GM19099 (cell line): ENCODE data around the gene UCN3.

Source experiments
- POLR2A ChIP-seq: IDR thresholded peaks from 3 replicates; pipeline ENCODE4 v1.6.1; 2011; ENCODE audit warnings: low read depth; ENCODE audit not compliant: insufficient read length; ENCODE audit errors: extremely low read depth

UCN3 gene

GRCh38 chr10:5364890-5365338 lies at the start of gene UCN3:
Gene UCN3, plus strand, starts transcription at chr10:5364966. Its CDS starts 8,755 bp downstream, at chr10:5373721.
- no peak for TF ChIP-seq POLR2A

- TF ChIP-seq POLR2A: no peak
Measured at GRCh38 chr10:5317547-5318107, 47.1 kb upstream of the UCN3 start.

GRCh38 chr10:5318148-5318547 lies 46.6 kb upstream of the UCN3 start:
- no peak for TF ChIP-seq POLR2A

GRCh38 chr10:5319863-5320262 lies 44.9 kb upstream of the UCN3 start:
- no peak for TF ChIP-seq POLR2A

GRCh38 chr10:5321273-5321672 lies 43.5 kb upstream of the UCN3 start:
- TF ChIP-seq POLR2A: no peak

GRCh38 chr10:5323446-5323845 lies 41.3 kb upstream of the UCN3 start:
- no peak for TF ChIP-seq POLR2A

- no peak for TF ChIP-seq POLR2A
Measured at GRCh38 chr10:5325076-5325475, 39.7 kb upstream of the UCN3 start.

GRCh38 chr10:5334196-5334880 lies 30.4 kb upstream of the UCN3 start:
- TF ChIP-seq POLR2A: no peak

GRCh38 chr10:5338010-5338409 lies 26.8 kb upstream of the UCN3 start:
- no peak for TF ChIP-seq POLR2A

GRCh38 chr10:5343092-5343491 lies 21.7 kb upstream of the UCN3 start:
- TF ChIP-seq POLR2A: no peak

- no peak for TF ChIP-seq POLR2A
Measured at GRCh38 chr10:5343561-5343960, 21.2 kb upstream of the UCN3 start.

- no peak for TF ChIP-seq POLR2A
Measured at GRCh38 chr10:5343979-5344378, 20.8 kb upstream of the UCN3 start.

- TF ChIP-seq POLR2A: no peak
Measured at GRCh38 chr10:5344746-5345145, 20.0 kb upstream of the UCN3 start.

- no peak for TF ChIP-seq POLR2A
Measured at GRCh38 chr10:5346881-5347280, 17.9 kb upstream of the UCN3 start.

GRCh38 chr10:5349362-5349761 lies 15.4 kb upstream of the UCN3 start:
- TF ChIP-seq POLR2A: no peak

GRCh38 chr10:5354068-5354467 lies 10.7 kb upstream of the UCN3 start:
- no peak for TF ChIP-seq POLR2A
